ENCODE results near the gene C11orf71.

The C11orf71 gene

DNA sequence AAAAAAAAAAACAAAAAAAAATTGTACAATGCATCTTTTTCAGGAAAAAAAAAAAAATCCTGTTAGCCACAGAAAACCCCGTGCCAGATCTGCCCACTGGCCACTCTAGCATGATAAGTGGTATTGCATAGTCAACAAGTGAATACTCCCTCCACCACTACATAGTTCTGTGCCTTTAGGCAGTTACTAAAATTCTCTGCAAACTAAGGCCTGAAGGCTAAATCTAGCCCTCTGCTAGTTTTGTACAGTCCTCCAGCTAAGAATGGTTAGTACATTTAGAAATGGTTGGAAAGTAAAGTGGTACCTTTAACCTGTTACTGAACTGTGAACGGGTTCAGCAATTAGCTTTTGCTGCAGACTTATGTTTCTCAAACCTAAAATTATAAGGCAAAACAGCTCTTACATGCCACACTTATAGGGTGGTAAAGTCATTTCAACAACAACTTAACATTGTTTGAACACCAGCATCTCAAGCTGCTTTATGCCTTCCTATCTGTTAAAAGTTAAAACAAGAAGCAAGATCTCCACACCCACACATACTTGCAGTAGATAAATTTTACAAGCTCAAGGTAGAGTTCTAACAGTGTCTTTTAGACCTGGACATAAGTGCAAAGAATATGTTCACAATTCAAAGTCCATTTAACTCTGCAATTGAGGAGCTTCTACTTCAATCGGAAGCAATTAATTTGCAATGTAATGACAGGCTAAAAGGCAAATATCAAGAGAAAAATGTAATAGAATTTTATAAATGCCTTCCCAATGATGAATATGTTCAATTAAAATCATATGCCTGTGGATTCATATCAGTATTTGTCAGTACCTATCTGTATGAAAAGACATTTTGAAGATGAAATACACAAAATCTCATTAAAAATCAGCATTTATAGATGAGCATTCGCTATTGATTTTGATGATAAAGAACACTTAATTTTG lies 7.3 kb downstream of the C11orf71 start:
- DNase-seq (ENCODE audit: low read depth): no peak
- TF ChIP-seq, protein P1, sequence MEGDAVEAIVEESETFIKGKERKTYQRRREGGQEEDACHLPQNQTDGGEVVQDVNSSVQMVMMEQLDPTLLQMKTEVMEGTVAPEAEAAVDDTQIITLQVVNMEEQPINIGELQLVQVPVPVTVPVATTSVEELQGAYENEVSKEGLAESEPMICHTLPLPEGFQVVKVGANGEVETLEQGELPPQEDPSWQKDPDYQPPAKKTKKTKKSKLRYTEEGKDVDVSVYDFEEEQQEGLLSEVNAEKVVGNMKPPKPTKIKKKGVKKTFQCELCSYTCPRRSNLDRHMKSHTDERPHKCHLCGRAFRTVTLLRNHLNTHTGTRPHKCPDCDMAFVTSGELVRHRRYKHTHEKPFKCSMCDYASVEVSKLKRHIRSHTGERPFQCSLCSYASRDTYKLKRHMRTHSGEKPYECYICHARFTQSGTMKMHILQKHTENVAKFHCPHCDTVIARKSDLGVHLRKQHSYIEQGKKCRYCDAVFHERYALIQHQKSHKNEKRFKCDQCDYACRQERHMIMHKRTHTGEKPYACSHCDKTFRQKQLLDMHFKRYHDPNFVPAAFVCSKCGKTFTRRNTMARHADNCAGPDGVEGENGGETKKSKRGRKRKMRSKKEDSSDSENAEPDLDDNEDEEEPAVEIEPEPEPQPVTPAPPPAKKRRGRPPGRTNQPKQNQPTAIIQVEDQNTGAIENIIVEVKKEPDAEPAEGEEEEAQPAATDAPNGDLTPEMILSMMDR (conservative IDR thresholded peaks at IDR 0.05; ENCODE audit: control insufficient read depth, insufficient read depth, low read depth, low read length): no peak
- no peak overlapping the region for H3K4me3 ChIP-seq (ENCODE audit: control insufficient read depth, low read depth, low read length)

GRCh38 chr11:114386545-114386944 lies 13.8 kb downstream of the C11orf71 start:
- no peak overlapping the region for H3K4me3 ChIP-seq (ENCODE audit: control insufficient read depth, low read depth, low read length)
- DNase-seq (ENCODE audit: low read depth): no peak
- TF ChIP-seq, protein P1 (conservative IDR thresholded peaks at IDR 0.05; ENCODE audit: control insufficient read depth, insufficient read depth, low read depth, low read length): no peak

DNA sequence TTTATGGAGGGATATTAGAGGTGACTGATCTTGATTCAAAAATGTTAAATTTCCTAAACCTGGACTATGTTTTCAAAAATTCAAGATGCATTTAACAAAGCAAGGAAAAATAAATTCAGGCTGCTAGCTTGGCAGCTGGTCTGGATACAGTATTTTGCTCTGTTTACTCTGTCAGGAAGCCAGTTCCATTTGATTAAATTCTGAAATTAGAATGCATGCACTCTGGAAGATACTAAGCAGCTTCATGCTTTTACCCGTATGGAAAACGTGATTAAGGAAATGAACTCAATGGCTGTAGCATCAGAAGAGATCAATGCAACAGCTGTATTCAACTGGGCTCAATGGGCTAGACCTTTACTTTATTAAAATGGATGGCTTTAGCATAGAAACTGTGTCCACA lies 14.2 kb downstream of the C11orf71 start:
- TF ChIP-seq, protein P1 (conservative IDR thresholded peaks at IDR 0.05; ENCODE audit: control insufficient read depth, insufficient read depth, low read depth, low read length): no peak
- DNase-seq (ENCODE audit: low read depth): no peak
- no peak overlapping the region for H3K4me3 ChIP-seq (ENCODE audit: control insufficient read depth, low read depth, low read length)

DNA sequence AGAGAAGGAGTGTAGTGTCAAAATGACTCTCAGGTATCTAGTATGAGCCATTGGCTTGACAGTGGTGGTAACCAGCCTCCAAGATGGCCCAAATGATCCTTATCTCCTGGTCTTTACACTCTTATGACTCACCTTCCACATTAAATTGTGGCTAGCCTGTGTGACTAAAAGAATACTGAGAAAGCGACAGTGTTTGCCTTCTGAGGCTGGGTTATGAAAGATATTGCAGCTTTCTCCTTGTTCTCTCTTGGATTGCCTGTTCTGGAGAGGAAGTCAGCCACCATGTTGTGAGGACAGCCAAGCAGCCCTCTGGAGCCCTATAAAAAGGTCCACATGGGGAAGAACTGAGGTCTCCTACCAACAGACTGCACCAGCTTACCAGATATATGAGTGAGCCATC lies 15.8 kb downstream of the C11orf71 start:
- H3K4me3 ChIP-seq (ENCODE audit: control insufficient read depth, low read depth, low read length): no peak overlapping the region
- TF ChIP-seq, protein P1 (conservative IDR thresholded peaks at IDR 0.05; ENCODE audit: control insufficient read depth, insufficient read depth, low read depth, low read length): no peak
- DNase-seq (ENCODE audit: low read depth): no peak

DNA sequence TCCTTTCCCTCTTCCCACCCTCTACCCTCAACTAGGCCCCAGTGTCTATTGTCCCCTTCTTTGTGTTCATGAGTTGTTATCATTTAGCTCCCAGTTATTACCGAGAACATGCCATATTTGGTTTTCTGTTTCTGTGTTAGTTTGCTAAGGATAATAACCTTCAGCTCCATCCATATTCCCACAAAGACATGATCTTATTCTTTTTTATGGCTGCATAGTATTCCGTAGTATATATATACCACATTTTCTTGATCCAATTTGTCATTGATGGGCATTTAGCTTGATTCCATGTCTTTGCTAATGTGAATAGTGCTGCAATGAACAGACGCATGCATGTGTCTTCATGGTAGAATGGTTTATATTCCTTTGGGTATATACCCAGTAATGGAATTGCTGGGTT lies 17.8 kb downstream of the C11orf71 start:
- H3K4me3 ChIP-seq (ENCODE audit: control insufficient read depth, low read depth, low read length): no peak overlapping the region
- TF ChIP-seq, protein P1 (conservative IDR thresholded peaks at IDR 0.05; ENCODE audit: control insufficient read depth, insufficient read depth, low read depth, low read length): no peak
- no peak for DNase-seq (ENCODE audit: low read depth)

- H3K4me3 ChIP-seq (ENCODE audit: control insufficient read depth, low read depth, low read length): no peak overlapping the region
- TF ChIP-seq, protein P1 (conservative IDR thresholded peaks at IDR 0.05; ENCODE audit: control insufficient read depth, insufficient read depth, low read depth, low read length): no peak
- no peak for DNase-seq (ENCODE audit: low read depth)
Measured at GRCh38 chr11:114379394-114380069, 20.8 kb downstream of the C11orf71 start.

Measured in fibroblast of mammary gland (primary cell).